GM12875 (cell line): ENCODE measurements around the gene RRAD.

Source experiments
- H3K4me3 ChIP-seq: one replicate; pipeline ENCODE4 v1.5.1; 2011; ENCODE audit warnings: low read depth, low read length, control low read depth
- CTCF ChIP-seq: IDR thresholded peaks from 2 replicates; pipeline ENCODE4 v1.5.1; 2011; ENCODE audit warnings: low read depth, mild to moderate bottlenecking, control low read depth, inconsistent platforms, low read length, moderate library complexity, borderline replicate concordance; ENCODE audit not compliant: insufficient read depth

RRAD gene

DNA sequence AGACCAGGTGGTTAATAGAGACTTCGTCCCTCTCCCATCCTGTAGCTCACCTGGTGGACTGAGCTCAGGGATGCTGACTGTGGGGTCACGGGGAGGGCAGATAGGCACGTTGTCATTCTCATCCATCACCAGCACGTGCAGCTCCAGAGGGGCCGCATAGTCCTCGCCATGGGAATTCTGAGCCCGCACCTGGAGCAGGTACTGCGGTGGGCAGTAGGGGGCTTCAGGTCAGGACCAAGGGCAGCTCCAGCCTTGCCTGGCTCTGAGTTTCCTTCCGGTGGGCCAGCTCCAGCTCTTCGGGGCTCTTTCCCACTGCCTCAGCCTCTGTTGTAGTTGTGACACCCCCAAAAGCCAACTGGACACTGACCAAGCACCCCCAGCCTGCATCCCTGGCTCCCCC is 12.3 kb downstream of the RRAD start:
- no peak for TF ChIP-seq CTCF
- H3K4me3 ChIP-seq: no peak overlapping the region

- no peak overlapping the region for H3K4me3 ChIP-seq
- no peak for TF ChIP-seq CTCF
Measured at GRCh38 chr16:66911801-66912200, 13.5 kb downstream of the RRAD start.

- TF ChIP-seq CTCF: no peak
- H3K4me3 ChIP-seq: no peak overlapping the region
Measured at GRCh38 chr16:66911112-66911511, 14.2 kb downstream of the RRAD start.

DNA sequence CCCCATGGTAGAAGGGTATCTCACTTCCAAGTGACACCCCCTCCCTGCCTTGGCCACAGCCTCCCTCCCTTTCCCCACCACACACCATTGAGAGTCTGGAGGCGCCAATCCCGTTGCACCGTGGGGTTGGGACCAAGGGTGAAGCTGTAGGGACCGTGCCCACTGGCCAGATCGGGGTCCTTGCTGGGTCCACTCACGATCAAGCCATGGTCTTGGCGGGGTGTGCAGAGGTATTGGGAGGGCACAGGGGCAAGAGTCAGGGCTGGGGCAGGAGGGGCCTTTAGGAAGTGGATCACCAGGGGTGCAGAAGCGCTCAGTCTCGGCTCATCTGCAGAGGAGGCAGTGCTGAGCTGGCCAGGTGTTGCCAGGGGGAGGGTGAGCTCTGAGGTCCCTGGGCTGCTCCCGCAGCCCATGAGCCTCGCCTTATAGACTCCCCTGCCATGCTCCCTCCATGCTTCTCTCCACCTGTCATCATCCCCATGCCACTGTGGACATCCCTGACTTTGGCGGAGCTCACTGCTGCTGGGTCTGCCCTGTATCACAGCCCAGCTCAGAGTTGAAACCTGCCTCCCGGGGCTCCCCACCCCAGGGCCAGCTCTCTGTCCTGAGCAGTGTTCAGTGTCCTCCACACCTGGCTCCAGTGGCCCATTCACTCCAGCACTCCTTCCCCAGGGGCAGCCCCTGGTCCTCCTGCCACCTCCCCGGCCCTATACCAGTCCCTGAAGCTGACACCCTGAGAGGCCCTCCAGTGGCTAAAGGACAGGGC is 15.0 kb downstream of the RRAD start:
- TF ChIP-seq CTCF: no peak
- no peak overlapping the region for H3K4me3 ChIP-seq

DNA sequence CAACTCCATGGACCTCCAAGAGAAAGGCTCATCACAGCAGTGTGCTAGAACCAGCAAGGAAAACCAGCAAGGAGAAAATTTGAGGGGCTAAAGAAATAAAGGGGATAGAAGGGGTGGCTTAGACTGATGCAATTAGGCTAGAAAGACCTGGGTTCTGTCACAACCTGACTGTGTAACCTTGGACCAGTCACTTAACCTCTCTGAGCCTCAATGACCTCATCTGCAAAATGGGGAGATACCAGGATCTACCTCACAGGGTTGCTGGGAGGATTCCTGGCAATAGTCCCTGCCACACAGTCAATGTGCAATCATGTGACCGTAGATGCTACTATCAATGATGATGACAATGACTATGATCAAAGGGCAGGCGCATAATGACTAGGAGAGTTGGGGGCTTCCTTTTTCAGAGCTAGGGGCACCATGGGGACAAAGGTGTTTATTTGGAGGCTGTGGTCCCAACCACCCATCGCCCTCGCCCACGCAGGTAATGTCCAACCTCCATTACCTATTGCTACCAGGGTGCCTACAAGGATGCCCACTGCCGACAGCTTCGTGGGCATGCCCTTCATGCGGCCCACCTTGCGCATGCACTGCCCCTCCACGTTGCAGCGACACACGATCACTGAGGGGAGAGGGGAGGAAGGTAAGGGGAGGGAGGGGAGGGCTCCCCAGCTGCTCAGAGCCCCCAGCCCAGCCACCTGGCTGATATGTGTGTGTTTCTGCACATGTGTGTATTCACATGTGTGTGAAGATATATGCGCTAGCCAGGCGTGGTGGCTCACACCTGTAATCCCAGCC is 16.4 kb downstream of the RRAD start:
- H3K4me3 ChIP-seq: no peak overlapping the region
- TF ChIP-seq CTCF: no peak

GRCh38 chr16:66908116-66908515 is 17.2 kb downstream of the RRAD start:
- no peak for TF ChIP-seq CTCF
- H3K4me3 ChIP-seq: no peak overlapping the region
